Tibial nerve (tissue), 4 donors: Measurements from ENCODE around the gene PCSK7.

Experiments
- EP300 ChIP-seq, 2 donors: sonication (generic); formaldehyde crosslinking; IDR thresholded peaks; one replicate each; pipeline ENCODE4 v1.6.1; 2017; ENCODE audit warnings: antibody characterized with exemption in 2 of 2, mild to moderate bottlenecking in 1 of 2
- POLR2A ChIP-seq, 2 donors: fragments of 450-650 bp; IDR thresholded peaks; one replicate each; pipeline ENCODE4 v1.6.1; 2017; ENCODE audit warnings: antibody characterized with exemption in 2 of 2, mild to moderate bottlenecking in 2 of 2, moderate library complexity in 2 of 2
- TF ChIP-seq, protein P1 (sequence below), 5 experiments: fragments of 200-600 bp in 3 of 5; fragments of 450-650 bp in 2 of 5; sonication (generic) in 3 of 5; IDR thresholded peaks; one replicate each; pipeline ENCODE4 v1.5.1; 2016 to 2019; ENCODE audit warnings: antibody characterized with exemption in 5 of 5, mild to moderate bottlenecking in 3 of 5, moderate library complexity in 2 of 5

DNA sequence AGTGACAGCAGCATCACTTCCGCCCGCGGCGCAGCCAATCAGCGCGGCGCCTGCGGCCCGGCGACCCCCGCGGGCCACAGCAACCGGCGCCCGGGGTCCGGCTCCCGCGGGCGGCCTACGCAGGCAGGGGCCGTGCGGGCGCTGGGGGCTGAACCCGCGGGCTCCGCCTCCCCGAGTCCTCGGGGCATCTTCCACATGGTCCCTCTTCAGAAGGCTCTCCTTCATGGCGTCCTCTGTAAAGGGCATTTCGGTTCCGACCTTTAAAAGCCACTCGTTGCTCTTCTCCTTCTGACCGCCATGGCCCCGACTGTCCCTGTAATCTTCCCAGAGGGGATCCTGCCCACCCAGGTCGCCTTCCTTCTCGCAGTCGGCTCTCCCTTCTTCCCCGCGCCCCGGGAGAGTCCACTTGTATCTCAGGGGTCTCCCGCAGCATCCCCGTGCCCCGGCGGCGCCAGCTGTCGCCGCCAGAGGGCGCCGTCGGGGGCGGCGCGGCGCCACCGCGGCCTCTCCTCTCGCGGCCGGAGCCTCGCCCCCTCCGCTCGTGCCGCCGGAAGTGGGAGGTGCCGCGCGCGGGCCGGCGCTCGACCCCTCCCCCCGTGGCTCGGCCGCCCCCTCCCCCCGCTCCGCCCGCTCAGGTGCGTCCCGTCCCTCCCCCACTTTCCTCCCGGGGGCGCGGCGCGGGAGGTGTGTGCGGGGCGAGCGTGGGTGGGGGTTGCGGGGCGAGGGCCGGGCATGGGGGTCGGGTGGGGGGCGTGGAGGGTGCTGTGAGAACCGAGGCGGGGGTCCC lies 412 bp upstream of the PCSK7 start, which contains the start of gene RNF214:
- TF ChIP-seq, protein P1, sequence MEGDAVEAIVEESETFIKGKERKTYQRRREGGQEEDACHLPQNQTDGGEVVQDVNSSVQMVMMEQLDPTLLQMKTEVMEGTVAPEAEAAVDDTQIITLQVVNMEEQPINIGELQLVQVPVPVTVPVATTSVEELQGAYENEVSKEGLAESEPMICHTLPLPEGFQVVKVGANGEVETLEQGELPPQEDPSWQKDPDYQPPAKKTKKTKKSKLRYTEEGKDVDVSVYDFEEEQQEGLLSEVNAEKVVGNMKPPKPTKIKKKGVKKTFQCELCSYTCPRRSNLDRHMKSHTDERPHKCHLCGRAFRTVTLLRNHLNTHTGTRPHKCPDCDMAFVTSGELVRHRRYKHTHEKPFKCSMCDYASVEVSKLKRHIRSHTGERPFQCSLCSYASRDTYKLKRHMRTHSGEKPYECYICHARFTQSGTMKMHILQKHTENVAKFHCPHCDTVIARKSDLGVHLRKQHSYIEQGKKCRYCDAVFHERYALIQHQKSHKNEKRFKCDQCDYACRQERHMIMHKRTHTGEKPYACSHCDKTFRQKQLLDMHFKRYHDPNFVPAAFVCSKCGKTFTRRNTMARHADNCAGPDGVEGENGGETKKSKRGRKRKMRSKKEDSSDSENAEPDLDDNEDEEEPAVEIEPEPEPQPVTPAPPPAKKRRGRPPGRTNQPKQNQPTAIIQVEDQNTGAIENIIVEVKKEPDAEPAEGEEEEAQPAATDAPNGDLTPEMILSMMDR (IDR thresholded peaks at IDR 0.05): peak; percentile 94 to 100 (median 99)
- TF ChIP-seq POLR2A (IDR thresholded peaks at IDR 0.05): peak in 1 of 2 donors; percentile 73
- TF ChIP-seq EP300 (IDR thresholded peaks at IDR 0.05): peak in 1 of 2 donors; percentile 60
